ENCODE measurements around the gene UQCRC1.

UQCRC1 gene

DNA sequence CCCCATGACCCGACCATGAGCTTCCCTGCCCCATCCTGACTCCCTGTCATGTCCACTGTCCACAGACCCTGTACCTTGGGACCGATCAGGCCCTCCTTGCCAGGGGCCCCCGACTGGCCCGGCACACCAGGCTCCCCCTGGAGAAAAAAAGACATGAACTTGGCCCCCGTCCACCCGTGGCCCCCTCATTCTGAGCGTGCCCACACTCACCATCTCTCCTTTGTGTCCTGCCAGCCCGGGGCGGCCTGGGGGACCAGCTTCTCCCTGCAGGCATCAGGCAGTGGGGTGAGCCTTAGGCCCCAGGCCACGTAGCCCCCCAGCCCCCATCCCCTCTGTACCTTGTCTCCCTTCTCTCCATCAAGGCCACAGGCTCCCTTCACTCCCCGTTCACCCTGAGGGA, 41.9 kb downstream of the UQCRC1 start:
- DNase-seq (ENCODE audit: low read depth), result no peak
- TF ChIP-seq, protein P1, sequence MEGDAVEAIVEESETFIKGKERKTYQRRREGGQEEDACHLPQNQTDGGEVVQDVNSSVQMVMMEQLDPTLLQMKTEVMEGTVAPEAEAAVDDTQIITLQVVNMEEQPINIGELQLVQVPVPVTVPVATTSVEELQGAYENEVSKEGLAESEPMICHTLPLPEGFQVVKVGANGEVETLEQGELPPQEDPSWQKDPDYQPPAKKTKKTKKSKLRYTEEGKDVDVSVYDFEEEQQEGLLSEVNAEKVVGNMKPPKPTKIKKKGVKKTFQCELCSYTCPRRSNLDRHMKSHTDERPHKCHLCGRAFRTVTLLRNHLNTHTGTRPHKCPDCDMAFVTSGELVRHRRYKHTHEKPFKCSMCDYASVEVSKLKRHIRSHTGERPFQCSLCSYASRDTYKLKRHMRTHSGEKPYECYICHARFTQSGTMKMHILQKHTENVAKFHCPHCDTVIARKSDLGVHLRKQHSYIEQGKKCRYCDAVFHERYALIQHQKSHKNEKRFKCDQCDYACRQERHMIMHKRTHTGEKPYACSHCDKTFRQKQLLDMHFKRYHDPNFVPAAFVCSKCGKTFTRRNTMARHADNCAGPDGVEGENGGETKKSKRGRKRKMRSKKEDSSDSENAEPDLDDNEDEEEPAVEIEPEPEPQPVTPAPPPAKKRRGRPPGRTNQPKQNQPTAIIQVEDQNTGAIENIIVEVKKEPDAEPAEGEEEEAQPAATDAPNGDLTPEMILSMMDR (IDR thresholded peaks at IDR 0.05; ENCODE audit: insufficient read depth, low read depth, low read length, missing control alignments), result no peak
- no peak overlapping the region for H3K4me3 ChIP-seq (ENCODE audit: low read length)

DNA sequence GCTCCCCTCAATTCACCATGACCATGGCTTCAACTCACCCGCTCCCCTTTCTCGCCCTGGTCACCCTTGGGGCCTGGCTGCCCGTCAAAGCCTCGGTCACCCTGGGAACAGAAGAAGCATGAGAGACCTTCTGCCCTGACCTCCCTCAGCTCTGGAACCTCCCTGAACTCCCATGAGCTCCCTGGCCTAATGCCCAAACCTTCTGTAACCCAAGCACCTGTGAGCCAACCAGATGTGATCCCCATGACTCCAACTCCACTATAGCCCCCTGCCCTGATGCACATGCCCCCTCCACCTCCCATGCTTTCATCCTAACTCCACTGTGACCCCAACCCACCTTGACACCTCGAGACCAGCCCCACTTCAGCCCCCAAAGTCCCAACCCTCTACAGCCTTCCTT, 42.4 kb downstream of the UQCRC1 start:
- DNase-seq (ENCODE audit: low read depth), result no peak
- TF ChIP-seq, protein P1 (IDR thresholded peaks at IDR 0.05; ENCODE audit: insufficient read depth, low read depth, low read length, missing control alignments), result no peak
- no peak overlapping the region for H3K4me3 ChIP-seq (ENCODE audit: low read length)

DNA sequence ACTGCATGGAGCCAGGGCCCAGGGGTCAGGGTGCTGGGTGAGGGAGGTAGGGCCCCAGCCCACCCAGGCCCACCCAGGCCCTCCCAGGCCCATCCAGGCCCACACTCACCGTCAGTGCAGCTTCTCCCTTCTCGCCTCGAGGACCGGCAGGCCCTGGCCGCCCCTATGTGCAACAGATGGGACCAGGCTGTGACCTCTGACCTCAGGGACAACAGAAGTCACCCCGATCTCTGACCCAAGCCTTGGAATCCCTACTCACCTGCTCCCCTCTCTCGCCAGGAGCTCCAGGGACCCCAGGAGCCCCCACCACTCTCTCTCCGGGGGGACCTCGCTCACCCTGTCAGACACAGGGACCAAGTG, 43.1 kb downstream of the UQCRC1 start:
- H3K4me3 ChIP-seq (ENCODE audit: low read length), result no peak overlapping the region
- TF ChIP-seq, protein P1 (IDR thresholded peaks at IDR 0.05; ENCODE audit: insufficient read depth, low read depth, low read length, missing control alignments), result no peak
- no peak for DNase-seq (ENCODE audit: low read depth)

DNA sequence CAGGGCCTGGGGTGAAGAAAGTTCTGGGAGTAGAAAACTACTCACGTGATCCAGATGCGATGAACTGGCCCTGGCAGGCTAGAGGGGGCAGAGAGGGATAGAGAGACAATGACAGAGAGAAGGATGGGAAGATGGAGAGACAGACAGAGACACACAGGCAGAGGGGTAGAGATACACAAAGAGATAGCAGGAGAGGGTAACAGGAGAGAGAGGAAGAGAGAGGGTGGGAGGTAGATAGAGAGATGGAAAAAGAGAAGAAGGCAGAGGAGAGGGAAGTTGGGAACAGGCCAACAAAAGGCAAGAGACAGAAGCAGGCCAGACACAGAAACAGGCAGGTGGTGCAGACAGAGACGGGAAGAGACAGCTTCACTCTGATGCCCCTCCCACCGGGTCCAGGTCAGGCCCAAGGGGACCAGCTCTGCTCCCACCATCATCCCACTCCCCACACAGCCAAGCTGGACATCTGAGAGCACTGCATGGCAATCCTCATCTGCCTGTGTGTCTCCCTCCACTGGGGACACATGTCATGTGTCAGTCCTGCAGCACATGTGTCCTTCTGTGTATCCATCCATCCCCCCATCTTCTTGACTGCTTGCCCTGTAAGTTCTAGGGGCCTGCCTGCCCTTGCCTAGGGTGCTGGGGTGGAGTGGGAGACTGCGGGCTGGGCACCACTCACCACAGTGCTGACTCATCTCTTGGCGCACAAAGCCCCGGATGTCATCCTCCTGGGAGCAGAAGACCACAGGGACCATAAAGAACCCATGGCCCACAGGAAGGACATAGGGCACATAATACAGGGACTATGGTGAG, 43.6 kb downstream of the UQCRC1 start:
- H3K4me3 ChIP-seq (ENCODE audit: low read length), result no peak overlapping the region
- DNase-seq (ENCODE audit: low read depth), result peak; percentile 73

DNA sequence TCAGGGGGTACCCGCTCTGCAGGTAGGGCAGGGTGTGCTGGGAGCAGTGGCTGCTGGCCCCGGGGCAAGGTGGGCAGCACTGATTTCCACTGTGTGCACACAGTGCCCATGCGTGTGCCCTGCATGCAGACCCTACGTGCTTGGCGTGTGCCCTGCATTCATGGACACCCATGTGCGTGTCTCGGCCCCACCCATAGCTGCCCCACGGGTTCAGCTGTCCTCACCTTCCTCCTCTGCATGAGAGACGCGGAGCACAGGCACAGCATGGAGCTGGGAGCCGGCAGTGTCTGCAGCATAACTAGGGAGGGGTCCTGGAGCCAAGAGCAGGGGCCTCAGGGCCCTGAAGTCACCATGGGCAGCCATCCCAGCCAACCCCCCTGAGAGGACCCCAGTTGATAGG, 44.3 kb downstream of the UQCRC1 start:
- no peak overlapping the region for H3K4me3 ChIP-seq (ENCODE audit: low read length)
- TF ChIP-seq, protein P1 (IDR thresholded peaks at IDR 0.05; ENCODE audit: insufficient read depth, low read depth, low read length, missing control alignments), result no peak
- DNase-seq (ENCODE audit: low read depth), result no peak

More for the DNA sequence above, 43.6 kb downstream of the UQCRC1 start:
- TF ChIP-seq, protein P1 (IDR thresholded peaks at IDR 0.05; ENCODE audit: insufficient read depth, low read depth, low read length, missing control alignments), result no peak

DNA sequence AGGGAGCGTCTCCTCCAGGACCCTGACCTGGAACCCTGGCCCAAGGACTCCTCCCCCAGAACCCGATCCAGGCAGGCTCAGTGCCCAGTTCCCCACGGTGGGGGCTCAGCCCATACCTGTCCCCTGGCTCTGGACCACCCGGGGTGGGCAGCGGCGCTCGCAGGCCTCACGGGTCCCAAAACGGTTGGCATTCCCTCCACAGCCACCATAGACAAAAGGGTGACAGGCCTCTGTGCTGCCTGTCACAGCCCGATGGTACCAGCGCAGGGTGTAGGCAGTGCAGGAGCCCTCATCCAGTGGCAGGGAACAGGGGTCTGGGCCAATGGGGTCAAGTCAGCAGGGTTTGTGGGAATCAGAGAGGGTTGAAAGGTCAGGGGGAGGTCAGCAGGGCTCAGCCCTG, 44.8 kb downstream of the UQCRC1 start:
- TF ChIP-seq, protein P1 (IDR thresholded peaks at IDR 0.05; ENCODE audit: insufficient read depth, low read depth, low read length, missing control alignments), result no peak
- DNase-seq (ENCODE audit: low read depth), result no peak
- no peak overlapping the region for H3K4me3 ChIP-seq (ENCODE audit: low read length)

DNA sequence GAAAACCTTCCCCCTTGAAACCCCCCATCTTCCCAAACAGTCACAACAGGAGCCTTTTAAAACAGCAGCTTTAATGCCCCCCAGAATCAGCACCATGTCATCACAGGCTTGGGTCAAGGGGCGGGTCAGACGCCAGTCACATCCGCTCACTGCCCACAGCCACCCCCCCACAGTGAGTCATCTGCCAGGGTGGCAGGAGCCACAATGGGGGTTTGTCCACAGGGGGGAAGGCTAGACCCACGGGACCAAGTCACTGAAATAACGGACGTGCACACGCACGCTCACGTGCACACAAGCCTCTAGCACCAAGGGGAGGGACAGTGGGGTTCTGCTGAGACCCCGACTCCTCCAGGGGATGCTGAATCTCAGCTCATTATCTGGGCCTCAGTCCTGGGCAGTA, 45.4 kb downstream of the UQCRC1 start:
- DNase-seq (ENCODE audit: low read depth), result peak; percentile 50

More for the DNA sequence above, 45.4 kb downstream of the UQCRC1 start:
- H3K4me3 ChIP-seq (ENCODE audit: low read length), result no peak overlapping the region
- TF ChIP-seq, protein P1 (IDR thresholded peaks at IDR 0.05; ENCODE audit: insufficient read depth, low read depth, low read length, missing control alignments), result no peak

Data from epithelial cell of esophagus (primary cell).